HG02840 (cell line): ENCODE data around the gene CPA1.
"Not testable (repeated sequence)": the region's sequence is repeated elsewhere in the genome, so short reads cannot be mapped to it uniquely, and the experiment has no call there.

Experiments used
- ATAC-seq: cut with Tn5 transposase; IDR thresholded peaks from one replicate; pipeline ENCODE4 v1.9.1; 2021; ENCODE audit warnings: mild to moderate bottlenecking, moderate library complexity, moderate number of reproducible peaks; ENCODE audit not compliant: unreplicated experiment, low FRiP score

CPA1 gene

DNA sequence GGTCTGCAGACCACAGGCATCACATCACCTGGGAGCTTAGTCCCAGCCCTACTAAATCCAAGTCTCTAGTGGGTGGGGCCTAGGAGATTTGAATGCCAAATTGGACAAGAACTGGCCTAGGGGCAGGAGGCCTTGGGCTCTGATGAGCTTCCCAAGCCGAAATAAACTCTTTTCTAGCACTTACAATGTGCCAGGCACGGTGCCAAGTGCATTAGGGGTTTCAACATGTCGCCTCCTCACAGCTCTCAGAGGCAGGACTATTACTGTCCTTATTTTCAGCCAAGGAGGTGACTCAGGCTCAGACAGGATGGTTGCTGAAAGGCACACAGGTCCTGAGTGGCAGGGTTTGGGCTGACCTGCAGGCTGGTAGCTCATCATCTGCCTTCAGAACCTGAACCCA, 9.2 kb upstream of the CPA1 start:
- no peak for ATAC-seq

DNA sequence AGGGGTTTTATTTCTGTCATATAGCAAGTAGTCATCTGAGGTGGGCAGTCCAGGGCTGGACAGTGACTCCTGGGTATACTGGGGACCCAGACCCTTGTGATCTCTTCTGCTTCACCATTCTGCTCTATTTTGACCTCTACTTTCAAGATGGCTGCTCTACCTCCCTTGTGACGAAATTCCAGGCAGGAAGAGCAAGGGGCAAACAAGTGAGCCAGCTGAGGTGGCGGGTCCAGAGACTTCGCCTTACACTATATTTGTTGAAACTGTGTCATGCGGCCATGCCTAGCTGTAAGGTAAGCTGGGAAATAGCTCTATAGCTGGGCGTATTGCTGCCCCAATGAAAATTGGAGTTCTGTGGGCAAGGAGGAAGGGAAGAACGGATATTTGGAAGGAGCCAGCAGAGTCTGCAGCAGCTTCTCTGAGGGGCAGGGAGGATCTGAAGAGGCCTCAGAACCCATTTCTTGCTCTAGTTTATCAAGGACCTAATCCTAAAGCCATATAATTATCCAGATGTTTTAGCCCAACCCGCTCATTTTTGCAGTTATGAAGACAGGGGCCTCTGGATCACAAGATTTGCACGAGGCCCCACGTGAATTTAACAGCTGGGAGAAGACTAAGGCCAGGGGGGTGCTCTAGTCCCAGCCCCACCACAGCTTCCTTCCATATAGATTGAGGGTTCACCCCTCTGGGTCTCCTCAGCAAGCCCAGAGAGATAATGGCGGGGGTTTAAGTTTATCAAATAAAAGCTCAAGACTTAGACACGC, 7.7 kb upstream of the CPA1 start:
- ATAC-seq: no peak

DNA sequence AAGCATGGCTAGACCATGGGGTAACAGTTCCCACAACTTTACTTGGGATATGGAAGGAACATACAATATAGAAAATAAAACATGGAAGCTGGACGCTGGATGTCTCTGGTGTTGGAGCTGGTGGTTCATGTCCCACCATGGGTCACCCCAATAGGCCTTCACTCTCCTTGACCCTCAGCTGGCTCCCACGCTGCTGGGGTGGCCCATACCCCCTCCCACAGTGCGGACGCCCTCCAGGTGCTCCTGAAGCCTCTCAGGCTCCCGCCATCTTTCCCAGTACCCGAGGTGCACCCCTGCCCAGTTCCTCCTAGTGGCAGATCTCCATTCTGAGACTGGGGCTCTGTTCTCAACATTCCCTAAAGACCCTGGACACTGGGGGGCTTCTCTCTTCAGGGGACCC, 5.8 kb upstream of the CPA1 start:
- no peak for ATAC-seq

DNA sequence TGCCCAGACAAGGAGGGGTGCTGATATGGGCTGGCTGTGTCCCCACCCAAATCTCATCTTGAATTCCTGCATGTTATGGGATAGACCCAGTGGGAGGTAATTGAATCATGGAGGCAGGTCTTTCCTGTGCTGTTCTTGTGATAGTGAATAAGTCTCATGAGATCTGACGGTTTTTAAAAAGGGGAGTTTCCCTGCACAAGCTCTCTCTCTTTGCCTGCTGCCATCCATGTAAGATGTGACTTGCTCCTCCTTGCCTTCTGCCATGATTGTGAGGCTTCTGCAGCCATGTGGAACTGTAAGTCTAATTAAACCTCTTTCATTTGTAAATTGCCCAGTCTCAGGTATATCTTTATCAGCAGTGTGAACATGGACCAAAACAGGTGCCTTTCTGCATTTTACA, 3.8 kb upstream of the CPA1 start:
- ATAC-seq: not testable (repeated sequence)

DNA sequence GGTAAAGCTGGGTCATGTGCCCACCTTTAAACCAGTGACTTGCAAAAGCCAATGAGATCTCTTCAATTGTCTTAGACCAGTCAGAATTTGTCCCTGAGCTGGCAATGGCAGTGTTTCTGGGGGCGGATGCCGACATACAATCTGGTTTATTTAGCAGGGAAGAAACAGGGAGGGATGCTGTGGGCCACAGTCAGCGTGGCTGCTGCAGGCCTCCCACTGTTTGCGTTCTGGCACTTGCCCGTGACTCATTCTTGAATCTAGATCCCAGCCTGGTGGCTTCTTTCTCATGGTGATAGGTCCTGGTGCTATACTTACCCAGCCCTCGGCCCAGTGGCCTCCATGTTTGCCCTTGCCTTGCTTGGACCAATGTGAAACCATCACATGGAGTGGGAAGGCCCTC, 3.1 kb upstream of the CPA1 start:
- no peak for ATAC-seq

DNA sequence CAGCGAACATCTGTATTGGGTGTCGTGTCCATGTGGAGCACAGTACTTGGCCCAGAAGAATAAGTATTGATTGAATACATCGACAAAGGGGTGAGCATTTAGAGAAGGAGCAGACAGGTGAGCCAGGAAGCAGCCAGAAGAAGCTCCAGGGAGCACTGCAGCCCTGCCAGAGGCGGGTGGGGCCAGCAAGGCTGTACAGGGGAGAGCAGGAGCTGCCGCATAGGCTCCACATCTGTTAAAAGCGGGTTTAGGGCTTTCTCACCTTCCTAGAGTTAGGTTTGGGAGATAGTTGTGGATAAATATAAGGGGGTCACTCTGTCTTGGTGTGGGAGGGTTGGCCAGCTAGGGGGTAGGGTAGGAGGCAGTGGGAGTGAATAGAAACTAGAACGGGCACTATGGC, 1.3 kb upstream of the CPA1 start:
- ATAC-seq: no peak

DNA sequence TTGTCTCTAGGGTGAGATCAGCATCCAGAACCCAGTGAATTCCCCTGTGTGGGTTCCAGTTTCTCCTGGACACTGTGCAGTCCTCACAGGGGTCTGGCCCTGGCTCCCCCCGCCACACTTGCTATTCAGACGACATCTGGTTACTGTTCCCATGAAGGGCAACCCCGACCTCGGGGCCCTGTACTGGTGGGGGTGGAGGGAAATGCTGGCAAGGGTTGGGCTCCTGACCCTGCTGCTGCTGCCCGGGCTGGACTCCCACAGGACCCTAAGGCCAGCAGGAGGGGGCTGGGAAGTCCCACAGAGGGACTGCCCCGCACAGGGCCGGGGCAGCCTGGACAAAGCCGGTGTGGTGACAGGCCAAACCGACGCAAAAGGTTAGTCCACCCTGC, 768 bp upstream of the CPA1 start:
- no peak for ATAC-seq

DNA sequence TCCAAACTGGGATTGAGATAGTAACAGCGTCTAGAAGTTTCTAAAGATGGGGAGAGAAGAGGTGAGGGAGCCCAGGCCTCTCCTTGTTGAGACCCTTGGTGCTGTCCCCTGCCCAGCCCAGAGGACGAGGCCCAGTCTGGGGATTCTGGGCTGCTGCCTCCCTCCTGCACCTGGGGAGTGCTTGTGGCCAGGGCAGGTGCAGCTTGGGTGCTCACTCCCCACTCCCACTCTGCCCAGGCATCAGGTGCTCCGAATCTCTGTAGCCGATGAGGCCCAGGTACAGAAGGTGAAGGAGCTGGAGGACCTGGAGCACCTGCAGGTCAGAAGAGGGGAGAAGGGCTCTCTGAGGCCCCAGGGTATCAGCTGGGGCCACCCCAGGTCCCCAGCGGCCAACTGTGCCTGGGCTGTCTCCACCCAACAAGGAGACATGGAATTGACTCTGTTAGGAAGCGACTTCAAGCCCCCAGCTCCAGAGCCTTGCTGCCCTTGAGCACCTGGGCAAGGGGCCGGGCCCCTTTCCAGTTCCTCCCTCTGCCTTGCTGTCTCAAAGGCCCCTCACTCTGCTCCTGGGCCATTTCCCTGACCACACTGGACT, 664 bp downstream of the CPA1 start:
- no peak for ATAC-seq

DNA sequence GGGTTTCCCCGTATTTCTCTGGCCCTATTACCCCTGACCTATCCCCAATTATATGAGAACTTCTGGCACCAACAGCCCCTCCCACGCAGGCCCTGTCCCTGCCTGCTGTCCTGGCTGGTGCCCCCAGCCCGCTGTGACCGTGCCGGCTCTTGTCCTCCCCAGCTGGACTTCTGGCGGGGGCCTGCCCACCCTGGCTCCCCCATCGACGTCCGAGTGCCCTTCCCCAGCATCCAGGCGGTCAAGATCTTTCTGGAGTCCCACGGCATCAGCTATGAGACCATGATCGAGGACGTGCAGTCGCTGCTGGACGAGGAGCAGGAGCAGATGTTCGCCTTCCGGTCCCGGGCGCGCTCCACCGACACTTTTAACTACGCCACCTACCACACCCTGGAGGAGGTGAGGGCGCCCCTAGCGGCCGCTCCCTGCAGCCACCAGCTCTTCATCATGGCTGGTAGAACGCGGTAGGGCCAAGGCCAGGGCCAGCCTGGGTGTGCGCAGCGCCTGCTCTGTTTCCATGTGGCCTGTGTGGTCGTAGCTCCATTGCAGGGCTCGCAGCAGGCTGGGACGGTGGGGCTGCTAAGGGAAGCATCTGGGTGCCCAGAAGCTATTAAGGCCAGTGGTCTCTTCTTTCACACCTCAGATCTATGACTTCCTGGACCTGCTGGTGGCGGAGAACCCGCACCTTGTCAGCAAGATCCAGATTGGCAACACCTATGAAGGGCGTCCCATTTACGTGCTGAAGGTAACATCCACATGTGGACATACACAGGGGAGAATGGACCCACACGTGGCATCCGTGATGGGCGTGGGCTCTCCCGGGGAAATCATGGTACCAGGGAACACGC, 1.4 kb downstream of the CPA1 start:
- ATAC-seq: no peak

DNA sequence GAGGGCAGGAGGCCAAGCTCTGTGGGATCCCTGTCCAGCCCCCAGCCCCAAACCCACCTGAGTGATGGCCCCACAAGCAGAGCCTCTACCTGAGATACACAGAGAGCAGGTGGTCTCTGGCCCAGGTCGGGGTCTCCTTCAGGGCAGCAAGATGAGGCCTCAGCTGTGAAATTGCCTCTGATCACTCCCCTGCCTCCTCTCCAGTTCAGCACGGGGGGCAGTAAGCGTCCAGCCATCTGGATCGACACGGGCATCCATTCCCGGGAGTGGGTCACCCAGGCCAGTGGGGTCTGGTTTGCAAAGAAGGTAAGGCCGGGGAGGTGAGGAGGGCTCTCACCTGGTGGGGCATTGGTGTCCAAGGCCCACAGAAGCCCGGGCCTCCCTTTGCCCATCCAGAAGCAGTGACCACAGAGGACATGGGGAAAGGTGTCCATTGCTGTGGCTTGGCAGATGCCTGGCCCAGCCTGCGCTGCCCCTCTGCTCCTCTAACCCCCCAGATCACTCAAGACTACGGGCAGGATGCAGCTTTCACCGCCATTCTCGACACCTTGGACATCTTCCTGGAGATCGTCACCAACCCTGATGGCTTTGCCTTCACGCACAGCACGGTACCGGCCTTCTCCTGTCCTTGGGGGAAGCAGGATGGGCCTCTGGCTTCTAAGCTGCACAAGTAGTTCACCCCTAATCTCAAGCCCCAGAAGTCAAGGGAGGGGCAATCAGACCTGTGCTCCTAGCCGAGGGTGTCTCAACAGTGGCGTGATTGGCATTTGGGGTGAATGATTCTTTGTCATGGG, 3.1 kb downstream of the CPA1 start:
- no peak for ATAC-seq

DNA sequence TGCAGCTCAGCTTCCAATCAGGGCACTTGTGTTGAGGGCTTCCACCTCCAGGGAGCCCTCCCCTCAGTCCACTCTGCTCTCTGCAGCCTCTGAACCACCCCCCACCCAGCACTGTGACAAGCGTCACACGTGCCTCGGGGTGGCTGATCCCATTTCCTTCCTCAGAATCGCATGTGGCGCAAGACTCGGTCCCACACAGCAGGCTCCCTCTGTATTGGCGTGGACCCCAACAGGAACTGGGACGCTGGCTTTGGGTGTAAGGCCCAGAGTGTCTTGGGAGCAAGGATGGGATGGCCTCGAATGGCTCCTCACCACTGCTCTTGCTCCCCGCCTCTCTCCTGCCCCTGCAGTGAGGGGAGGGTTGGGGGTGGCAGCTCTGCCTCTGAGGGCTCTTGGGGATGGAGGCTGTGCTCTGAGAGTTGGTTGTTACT, 4.1 kb downstream of the CPA1 start:
- ATAC-seq: no peak

DNA sequence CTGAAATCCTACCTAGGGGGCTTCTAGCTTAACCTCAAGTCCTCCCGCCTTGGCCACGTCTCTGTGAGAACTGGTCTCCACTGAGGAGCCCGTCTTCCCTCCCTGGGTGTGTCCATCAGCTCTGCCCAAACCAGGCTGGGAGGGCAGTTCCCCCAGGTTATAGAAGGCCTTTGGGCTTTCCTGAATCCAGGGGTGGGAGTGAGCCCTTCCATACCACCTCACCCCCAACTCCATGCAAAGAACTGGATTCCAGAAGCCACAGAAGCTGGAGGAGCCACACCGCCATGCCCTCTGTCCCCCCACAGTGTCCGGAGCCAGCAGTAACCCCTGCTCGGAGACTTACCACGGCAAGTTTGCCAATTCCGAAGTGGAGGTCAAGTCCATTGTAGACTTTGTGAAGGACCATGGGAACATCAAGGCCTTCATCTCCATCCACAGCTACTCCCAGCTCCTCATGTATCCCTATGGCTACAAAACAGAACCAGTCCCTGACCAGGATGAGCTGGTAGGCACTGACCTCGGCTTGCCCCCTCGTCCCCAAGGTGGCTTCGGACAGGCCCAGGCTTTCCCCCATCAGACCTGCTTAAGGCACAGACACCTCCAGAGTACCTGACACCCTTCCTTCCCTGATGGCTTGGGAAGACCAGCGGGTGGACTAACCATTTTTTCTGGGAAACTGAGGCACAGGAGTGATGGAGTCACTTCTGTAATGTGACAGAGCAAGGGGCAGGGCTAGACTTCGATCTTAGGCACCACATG, 4.7 kb downstream of the CPA1 start:
- ATAC-seq: no peak

DNA sequence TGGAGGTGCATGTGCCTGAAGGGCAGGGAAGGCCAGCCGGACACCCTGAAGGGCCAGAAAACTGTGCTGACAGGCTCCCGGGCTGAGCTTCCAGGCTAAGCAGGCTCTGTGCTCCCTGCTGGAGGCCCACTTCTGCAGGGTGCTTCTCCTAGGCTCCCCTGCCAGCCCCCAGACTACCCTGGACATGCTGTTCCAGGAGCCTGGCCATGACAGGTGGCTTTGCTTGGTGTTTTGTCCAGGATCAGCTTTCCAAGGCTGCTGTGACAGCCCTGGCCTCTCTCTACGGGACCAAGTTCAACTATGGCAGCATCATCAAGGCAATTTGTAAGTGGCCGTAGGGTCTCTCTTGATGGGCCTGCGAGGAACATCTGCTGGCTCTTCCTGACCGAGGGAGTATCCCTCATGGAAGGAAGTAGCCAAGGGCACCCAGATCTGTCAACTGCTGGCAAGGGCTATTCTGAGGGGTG, 5.3 kb downstream of the CPA1 start:
- ATAC-seq: no peak

DNA sequence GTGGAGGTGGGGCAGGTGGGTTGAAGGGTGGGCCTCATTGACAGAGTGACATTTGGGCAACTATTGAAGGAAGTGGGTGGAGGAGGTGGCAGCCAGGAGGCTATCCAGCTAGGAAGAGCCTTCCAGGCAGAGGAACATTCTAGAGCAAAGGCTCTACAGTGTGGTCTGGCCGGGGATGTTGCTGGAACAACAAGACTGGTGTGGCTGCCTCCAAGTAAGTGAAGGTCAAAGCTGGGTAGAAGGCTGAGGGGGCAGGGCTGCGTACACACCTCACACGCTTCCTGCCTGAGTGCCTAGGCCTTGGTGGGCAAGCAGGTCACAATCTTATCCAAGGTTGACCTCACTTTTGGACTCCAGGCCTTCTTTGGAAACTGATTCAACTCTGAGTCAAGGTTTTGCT, 6.6 kb downstream of the CPA1 start:
- ATAC-seq: no peak

DNA sequence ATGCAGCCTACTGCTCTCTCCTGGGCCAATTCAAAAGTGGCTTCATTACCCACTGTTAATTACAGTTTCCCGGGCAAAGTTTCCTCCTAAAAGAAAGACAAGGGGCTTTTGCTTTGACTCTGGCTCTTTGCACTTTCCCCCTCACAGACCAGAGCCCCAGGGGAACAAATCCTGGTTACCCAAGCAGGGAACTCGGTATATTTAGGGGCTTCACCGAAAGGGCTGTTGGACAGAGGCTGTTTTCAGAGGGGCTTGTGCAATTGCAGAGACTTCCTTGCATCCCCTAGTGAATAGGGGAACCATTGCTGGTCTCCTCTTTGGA, 7.0 kb downstream of the CPA1 start:
- no peak for ATAC-seq

DNA sequence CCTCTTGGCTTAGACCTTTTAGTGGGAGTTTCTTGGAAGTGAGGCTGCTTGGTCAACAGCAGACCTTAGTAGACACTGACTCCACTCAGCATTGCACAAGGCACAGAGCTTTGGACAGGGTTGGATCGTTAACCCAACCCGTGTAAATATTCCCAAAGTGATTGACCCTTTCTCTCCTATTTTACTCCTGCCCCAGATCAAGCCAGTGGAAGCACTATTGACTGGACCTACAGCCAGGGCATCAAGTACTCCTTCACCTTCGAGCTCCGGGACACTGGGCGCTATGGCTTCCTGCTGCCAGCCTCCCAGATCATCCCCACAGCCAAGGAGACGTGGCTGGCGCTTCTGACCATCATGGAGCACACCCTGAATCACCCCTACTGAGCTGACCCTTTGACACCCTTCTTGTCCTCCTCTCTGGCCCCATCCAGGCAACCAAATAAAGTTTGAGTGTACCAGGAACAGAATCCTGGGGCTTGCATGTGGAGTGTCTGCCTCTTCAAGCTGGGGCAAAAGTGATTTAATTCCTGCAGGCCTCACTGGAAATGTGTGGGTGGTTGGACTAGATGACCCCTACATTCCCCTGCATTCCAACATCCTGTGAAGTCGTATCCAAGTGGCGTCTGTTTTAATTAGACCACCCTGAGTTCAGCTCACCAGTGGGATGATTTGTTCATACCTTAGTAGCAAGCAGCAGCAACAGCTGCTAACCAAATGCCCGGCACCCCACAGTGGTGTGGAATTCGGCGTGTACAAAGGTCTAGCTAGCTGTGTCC, 7.5 kb downstream of the CPA1 start:
- ATAC-seq: no peak

DNA sequence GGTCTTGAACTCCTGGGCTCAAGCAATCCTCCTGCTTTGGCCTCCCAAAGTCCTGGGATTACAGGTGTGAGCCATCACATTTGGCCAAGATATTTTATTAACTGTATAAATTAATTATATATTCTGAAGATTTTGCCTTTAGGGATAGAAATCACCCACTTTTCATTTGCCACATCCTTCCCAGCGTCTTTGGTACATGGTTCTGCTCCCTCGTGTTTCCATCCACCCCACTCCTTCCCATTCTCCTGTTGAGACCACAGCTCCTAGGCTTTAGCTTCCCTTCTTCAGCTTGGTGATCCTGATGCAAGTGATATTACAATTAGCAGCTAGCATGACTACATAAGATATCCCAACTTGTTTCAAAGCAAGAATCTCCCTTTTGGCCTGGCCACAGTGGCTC, 8.4 kb downstream of the CPA1 start:
- ATAC-seq: no peak

DNA sequence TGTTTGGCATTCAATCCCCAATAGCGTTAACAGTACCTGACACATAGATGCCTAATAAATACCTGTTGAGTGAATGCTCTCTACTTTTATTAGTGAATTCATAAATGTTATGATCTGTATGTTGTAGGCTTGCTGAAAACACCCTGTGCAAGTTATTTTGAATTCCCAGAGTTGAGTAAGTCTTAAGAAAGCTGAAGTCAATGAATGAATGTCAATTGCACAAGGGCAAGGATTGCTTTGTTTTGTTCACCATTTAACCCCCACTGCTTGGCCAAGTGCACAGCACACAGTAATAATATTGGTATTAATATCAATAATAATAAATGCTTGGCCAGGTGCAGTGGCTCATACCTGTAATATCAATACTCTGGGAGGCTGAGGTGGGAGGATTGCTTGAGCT, 10.2 kb downstream of the CPA1 start:
- ATAC-seq: no peak

DNA sequence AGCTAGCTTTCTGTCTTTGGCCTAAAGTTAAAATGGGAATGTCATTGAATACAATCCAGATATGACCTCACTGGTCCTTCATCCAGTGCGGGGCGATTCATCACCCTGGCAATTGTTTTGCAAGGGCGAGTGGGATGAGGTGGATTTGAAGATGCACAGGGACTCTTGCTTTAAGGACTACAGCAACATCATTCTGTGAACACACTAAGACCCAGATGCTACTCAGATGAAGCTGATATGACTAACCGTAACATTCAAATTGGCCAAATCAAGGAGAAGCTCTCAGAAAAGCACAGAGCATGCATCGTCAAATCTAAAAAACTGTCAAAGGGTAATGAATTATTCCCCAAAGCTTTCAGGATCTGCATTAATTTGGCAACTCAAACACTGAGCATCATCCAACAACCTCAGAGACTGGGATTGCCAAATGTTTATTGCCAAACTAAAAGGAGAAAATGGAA, 12.8 kb downstream of the CPA1 start:
- ATAC-seq: no peak
